ENCODE data around the gene ZNF436. TPM values are rescaled to one million over a fixed set of nuclear protein-coding genes. Genes with fewer than 3 reads are reported as not detected.
A peak's percentile ranks its signal among the peaks of the same experiment; 100 is the strongest.

ZNF436 gene
- 10 to 100 TPM; 24.8 to 41.7 (median 34.9) TPM for polyA plus RNA-seq (ENCODE audit: insufficient read depth in 1 of 5, insufficient read length in 5 of 5, low replicate concordance in 1 of 5)
- long read RNA-seq, donor 1, full-length matches to known transcripts, result 5 of 29 reads
- long read RNA-seq, donor 1, partial matches to known transcripts, result 24 of 29 reads
- long read RNA-seq, donor 1, other reads (novel, unspliced or antisense), result 0 of 29 reads
- long read RNA-seq, donor 2, full-length matches to known transcripts, result 3 of 3 reads
- long read RNA-seq, donor 2, partial matches to known transcripts, result 0 of 3 reads
- long read RNA-seq, donor 2, other reads (novel, unspliced or antisense), result 0 of 3 reads
- long read RNA-seq, donor 3, full-length matches to known transcripts, result 4 of 4 reads
- long read RNA-seq, donor 3, partial matches to known transcripts, result 0 of 4 reads
- long read RNA-seq, donor 3, other reads (novel, unspliced or antisense), result 0 of 4 reads
- long read RNA-seq, donor 4, partial matches to known transcripts, result 0 of 2 reads
- long read RNA-seq, donor 4, other reads (novel, unspliced or antisense), result 0 of 2 reads
- long read RNA-seq, donor 5, full-length matches to known transcripts, result 8 of 8 reads
- long read RNA-seq, donor 5, partial matches to known transcripts, result 0 of 8 reads
- long read RNA-seq, donor 5, other reads (novel, unspliced or antisense), result 0 of 8 reads
- long read RNA-seq, donor 6, full-length matches to known transcripts, result 7 of 7 reads
- long read RNA-seq, donor 6, partial matches to known transcripts, result 0 of 7 reads
- long read RNA-seq, donor 6, other reads (novel, unspliced or antisense), result 0 of 7 reads
- long read RNA-seq, donor 7, partial matches to known transcripts, result 0 of 3 reads
- long read RNA-seq, donor 7, other reads (novel, unspliced or antisense), result 0 of 3 reads
- long read RNA-seq, donor 8, partial matches to known transcripts, result 0 of 3 reads
- long read RNA-seq, donor 8, other reads (novel, unspliced or antisense), result 0 of 3 reads

DNA sequence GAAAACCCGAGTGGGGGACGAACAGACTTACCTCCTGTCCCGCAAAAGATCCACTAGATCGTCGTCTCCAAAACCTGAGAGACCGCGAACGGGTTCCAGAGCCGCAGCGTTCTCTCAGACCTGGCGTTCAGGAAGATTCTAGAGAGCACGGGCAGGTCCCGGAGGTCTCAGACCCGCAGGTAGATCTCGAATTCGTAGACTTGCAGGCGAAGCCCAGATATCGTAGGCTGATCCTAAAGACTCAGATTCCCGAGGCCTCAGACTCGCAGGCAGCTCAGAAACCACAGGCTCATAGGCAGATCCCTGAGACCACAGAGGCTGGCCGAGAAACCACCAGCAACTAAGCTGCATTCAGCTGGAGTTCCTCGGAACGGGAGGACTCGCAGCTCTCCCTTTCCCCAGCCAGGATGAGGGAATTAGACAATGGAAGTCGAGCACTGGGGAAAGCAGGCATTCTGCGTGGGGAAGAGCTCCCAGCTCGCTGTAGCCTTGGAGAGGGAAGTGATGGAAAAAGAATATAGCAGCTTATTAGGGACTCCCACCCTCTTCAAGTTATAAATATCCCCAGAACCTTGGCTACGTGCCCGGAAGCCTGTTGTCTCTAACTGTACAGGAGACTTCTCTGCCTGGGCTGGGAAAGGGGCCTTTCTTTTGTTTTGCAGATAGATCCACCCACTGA lies at the start of gene ZNF436:
Gene ZNF436 (minus strand): TSS at position 502 of the 679 bp plus-strand sequence. CDS start 1,831 bp downstream, outside the sequence.
- DNase-seq, result peak; percentile 88 to 90

DNA sequence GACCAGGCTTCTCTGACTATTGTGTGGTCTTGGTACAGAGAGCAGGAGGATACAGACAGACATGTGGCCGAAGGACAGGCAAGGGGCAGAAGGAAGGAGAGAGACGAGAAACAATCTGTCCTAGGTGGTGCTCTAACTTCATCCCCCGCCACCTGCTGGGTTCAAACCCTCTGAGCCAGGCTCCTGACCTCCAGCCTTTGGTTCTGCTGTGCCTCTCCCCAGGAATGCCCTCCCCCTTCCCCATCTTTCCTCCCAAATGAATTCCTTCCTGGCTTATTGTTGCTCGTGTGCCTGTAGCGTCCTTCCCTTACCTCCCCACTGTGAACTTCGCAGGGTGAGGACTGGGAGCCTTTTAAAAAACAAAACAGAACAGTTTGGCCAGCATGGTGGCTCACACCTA lies 49.5 kb upstream of the ZNF436 start:
- no peak for DNase-seq

DNA sequence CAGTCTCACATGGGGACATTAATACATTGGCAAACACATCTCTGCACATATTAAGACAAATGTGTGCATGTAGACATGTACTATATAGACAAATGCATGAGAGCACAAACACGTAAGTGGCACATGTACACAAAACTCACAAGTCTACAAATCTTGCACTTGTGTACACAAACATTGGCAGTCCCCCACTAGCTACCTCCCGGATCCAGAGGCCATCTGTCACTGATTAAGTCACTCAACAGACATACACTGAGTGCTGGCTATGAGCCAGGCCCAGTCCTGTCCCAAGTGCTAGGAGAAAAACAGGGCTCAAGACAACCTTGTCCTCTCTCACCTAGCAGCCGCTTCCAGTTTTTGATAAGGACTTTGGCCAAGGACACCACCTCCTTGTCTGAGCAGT lies 47.9 kb upstream of the ZNF436 start:
- DNase-seq, result no peak

DNA sequence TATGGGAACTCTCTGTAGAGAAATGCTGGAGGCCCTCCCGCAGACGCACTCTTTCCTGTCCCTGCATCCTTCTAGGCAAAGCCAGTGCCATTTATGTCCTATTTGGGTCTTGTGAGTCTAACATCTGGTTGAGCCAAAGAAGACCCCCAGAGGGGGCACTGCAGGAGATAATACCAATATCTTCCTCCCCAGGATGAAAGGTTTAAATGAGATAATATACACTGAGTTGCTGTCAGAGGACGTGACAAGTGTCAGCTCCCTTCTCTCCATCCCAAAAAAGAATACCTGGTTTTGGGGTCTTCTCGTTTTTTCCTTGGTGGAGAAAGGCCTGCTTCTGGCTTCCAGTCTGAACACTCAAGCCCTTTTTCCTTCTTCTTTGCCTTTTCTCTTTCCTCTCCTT lies 47.3 kb upstream of the ZNF436 start:
- no peak for DNase-seq

DNA sequence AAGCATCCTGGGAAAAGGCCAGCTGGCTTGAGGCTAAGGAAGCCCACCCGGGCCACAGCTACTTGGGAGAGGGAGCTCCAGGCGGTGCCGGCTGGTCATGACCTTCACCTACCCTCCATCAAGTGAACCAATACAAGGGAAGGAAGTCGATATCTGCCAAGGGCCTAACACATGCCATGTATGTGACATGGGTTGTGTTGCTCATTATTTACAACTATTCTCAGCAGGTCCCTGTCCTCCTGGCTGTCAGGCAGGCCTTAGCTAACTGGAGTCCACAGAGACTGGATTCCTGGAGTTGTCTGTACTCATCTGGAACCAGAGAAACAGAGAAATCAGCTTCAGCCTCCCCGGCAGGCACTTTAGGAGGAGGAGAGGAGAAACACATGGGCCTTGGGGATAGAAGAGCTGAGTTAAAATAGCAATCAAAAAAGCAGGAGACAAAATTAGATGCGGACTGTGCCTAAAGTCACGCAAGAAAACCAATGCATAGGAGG lies 39.2 kb upstream of the ZNF436 start:
- DNase-seq, result no peak

DNA sequence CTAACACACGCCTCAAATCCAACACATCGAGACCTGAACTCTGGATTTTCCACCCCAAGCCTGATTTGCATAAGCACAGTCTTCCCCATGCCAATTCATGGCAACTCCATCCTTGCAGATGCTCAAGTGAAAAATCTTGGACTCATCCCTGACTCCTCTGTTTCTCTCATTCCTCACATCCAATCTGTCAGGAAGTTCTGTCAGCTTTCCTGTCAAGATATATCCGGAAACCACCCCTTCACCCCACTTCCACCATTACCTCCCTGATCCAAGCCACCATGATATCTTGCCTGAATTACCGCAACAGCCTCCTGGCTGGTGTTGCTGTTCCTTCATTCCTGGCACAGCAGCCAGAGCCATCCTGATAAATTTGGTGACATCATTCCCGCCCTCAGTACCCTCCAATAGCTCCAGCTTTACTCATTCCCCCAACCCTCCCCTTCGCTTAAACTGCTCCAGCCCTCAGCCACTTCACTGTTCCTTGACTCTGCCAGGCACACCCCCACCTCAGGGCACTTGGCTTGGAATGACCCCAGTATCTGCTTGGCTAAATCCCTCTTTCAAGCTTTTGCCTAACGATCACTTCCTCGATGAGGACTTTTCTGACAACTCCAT lies 37.5 kb upstream of the ZNF436 start:
- DNase-seq, result no peak

DNA sequence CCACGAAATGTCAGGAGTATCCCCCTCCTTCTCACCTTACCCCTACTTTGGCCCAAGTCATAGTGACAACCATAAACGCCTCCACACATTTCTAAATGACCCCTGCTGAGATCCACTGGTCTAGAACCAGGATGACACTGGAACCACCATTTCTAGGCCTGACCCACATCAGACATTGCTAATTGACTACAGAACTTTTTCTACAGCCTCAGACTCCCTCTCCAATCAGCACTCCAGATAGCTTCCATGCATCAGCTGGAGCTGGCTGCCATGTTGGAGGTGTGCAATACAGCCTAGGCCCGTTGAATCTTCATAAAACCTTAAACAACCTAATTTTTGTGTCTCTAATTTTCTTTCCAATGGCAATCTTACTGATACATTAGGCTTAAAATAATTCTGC lies 36.3 kb upstream of the ZNF436 start:
- no peak for DNase-seq

DNA sequence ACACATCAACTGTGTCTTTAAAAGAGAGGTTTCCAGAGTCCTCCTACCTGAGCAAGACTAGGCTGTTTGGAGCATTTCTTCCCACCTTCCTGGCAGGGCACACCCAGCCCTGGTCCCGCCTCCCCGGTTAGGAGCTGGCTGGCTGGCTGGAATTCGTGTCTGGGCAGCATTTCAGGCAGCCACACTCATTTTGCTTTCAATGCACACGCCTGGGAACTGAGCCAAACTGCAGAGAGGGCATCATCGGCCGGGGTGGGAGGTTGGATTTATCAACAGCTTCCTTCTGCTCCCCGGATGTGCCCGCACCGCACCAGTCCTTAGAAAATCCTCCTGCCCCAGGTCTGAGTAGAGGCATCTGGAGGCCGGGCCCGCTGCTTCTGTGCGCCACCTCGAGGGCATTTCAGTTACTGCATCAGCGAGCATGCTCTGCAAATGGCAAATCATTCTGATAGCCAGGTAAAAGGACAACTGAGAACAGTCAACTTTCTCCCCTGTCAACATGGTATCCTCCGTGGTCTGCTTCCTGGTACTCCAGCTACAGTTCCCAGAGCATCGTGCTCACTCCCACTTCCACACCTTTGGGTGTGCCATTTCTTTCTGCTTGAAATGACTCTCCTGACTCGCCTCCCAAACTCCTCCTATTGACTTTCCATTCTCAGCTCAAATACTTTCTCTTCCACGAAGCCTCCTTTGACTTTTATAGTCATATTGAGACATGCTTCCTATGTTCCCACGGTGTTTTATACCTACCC lies 34.3 kb upstream of the ZNF436 start:
- DNase-seq, result peak; percentile 80 to 85

DNA sequence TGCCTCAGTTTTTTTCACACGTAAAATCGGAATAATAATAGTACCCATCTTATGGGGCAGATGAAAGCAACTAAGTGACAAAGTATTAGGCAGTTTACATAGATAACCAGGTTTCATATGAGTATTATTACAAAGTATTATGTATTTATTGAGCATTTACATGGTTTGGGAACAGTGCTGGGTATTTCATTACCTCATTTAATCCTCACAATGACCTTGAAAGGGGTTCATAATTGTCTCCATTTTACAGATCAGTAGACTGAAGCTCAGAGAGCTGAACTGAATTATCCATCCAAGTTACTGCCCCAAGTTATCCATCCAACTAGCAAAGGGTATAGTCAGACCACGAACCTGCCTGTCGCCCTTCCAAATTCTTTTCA lies 33.7 kb upstream of the ZNF436 start:
- DNase-seq, result no peak

DNA sequence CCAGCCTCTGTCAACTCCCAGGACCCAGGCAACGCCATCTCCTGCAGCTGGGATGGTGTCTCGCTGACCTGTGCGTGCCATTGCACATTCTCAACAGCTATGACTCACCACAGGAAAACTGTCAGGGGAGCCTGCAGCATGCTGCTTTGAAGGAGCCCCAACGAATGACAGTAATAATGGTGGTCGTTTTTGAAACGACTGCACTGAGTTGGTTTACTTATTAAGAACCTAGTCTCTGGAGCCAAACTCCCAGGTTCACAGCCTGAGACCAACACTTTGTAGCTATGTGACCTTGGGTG lies 33.4 kb upstream of the ZNF436 start:
- no peak for DNase-seq

DNA sequence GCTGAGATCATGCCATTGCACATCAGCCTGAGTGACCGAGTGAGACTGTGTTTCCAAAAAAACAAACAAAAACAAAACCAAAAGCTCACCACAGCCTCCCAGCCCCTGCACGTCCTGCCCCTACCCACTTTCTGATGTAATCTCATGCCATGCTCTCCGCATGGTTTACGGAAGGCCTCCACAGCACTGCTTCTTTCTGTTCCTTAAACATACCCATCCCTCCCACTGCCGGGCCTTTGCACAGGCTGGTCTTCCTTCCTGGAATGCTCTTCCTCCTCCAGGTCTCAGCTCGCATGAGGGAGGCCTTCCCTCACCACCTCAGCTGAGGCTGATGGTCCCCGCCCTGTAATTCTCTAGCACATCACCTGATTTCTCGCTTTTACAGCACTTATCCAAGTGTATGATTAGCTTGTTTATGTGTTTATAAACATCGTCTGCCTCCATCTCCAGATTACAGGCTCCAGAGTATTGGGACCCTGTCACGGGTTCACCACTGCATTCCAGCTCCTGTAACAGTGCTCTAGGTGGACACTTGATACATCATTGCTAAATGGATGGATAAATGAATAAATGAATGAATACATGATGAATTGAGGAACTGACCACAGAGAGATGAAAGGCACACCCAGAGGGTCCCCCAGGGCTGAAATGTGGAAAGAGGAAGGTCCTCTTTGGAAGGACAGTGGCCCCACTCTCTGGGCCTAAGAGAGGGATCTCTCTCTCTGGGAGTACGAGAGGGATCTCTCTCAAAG lies 32.8 kb upstream of the ZNF436 start:
- DNase-seq, result no peak

DNA sequence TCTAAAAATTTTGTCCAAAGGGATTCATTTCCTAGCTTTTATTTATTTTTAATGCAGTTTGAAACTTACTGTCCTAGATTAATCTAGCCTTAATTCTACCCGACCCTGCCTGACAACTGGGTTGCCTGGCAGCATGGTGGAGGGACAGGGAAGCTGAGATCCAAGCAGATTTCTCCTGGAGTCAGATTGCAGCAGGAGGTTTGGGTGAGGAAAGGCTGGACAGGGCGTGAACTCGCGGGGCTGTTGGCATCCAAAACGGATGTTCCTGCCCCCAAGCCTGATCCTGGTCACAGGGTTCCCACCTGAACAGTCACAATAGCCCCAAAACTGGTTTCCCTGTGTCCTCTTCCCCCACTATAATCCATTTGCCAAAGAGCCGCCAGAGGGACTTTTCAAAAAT lies 31.7 kb upstream of the ZNF436 start:
- no peak for DNase-seq

DNA sequence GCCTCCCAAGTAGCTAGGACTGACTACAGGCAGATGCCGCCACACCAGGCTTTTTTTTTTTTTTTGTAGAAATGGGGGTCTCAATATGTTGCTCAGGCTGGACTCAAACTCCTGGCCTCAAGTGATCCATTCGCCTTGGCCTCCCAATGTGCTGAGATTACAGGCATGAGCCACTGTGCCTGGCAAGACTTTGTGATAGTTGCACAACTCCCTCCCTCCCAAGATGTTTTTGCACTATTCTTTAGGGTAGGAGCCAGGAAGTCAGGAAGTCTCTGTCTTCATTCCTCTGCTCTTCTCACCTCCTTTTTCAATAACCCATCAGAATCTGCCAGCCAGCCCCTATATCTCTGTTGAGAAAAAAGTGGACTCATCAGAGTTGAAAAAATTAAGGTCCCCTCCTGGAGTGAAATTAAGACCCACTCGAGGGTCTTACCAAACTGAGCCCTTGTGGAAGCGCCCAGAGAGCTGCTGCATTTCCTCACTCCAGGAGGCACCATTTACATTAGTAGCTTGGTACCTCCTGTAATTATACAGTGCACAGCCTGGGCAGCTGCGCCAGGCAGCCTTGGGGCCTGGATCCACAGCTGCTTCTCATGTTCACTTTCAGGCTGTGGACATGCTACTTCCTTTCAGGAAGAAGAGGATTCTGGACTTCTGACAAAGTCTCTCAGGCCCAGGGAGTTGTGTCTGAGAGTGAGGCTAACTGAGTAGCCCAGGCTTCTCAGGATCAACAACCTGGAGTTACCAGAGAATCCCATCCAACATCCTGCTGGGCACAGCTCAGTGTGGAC lies 30.9 kb upstream of the ZNF436 start:
- no peak for DNase-seq

DNA sequence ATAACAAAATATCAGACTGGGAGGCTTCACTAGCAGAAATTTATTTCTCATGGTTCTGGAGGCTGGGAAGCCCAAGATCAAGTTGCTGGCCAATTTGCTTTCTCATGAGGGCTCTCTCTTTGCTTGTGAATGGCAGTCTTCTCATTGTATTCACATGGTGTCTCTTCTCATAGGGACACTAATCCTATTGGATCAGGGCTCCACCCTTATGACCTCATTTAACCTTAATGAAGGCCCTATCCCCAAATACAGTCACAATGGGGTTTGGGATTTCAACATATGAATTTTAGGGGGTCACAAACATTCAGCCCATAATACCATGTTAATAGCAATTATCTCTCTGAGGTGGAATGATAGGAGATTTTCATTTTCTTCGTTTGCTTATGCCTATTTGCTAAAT lies 29.6 kb upstream of the ZNF436 start:
- DNase-seq, result no peak

DNA sequence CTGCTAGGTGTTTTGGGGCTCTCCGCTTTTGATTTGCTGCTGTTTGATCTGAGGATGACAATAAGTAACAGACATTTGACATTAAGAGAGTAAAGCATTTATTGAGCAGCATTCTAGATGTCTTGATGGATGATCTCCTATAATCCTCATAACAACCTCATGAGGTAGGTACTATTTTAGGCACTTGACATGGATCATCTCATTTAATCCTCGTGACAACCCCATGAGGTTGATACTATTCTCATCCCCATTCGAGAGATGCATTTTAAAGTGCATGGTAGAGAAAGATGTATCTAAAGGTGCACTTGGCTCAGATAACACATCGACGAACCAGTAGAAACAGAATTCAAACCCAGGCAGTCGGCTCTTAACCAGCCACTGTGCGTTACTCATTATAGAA lies 28.3 kb upstream of the ZNF436 start:
- DNase-seq, result no peak

DNA sequence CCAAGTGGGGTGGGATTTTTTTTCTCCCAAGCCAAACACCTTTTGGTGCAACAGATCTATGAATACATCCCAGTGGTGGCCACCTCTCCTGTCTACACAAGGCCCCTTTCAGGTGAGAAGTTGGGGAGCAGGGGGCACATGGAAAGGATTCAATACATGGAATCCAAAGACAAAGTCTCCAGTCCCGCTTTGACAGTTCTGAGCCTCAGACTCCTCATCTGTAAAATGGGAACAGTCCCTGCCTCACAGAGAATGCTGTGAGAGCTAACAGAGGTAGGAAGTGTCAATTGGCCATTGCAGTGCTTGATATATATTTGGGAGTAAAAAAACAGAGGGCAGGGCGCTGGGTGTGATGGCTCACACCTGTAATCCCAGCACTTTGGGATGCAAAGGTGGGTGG lies 26.7 kb upstream of the ZNF436 start:
- no peak for DNase-seq

DNA sequence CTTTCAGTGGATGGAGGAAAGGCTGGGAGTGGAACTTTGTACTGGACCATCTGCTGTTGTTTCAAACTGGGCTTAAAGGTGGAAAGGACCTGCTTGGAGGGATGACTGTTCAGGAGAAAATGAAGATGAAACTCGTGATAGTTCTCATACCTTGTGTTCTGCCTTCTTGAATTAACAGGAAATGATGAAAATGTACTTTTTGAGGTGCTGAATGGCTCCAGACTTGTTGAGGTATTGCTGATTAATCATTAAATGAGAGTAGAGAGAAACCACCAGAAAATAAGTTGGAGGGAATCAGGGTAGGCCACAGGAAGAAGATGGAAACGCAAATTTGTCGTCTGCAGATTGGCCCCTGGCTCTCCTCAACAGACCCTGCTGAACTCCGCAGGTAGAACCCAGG lies 26.2 kb upstream of the ZNF436 start:
- DNase-seq, result no peak

DNA sequence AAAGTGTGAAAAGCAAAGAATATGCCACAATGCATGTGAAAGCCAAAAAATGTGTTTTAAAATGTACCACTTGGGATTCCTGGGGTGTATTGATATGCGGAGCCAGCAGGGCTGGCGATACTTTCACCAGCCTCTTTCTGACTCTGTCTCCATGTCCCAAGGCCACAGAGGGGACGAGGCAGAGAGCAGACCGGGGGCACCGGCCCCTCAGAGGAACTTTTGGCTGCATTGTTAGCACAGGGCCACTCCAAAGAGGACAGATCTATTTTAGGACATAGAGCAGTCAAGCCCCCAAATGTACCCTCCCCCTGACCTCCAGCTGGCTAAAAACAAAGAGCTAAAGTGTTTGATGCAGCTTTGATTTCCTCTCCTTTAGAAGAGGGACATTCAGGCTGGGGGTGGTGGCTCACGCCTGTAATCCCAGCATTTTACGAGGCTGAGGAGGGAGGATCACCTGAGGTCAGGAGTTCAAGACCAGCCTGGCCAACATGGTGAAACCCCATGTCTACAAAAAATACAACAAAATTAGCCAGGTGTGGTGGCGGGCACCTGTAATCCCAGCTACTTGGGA lies 25.6 kb upstream of the ZNF436 start:
- no peak for DNase-seq

DNA sequence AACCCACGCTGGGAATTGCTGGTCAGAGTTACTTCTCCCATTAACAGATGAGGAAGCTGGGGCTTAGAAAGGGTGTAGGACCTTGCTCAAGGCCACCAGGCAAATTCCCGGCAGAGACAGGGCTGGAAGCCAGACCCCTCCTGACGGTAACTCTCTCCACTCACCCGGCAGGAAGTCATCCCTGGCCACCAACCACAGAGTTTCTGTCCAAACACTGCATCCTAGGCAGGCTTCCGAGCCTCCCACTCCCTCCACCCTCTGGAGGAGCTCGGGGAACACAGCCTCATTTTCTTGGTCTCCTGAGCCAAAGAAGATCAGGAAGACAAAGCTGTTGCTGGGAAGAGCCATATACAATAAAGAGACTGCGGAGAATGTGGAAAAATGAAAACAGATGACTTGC lies 25.0 kb upstream of the ZNF436 start:
- DNase-seq, result no peak
